HG02981 (cell line): Measurements from ENCODE around the gene PITPNM3.

Experiments used
- ATAC-seq: cut with Tn5 transposase; IDR thresholded peaks from one replicate; pipeline ENCODE4 v1.9.1; 2021; ENCODE audit warnings: mild to moderate bottlenecking, moderate library complexity; ENCODE audit not compliant: unreplicated experiment

Gene PITPNM3

GRCh38 chr17:6502871-6503509, 53.4 kb downstream of the PITPNM3 start:
- no peak for ATAC-seq

- no peak for ATAC-seq
These were observed 54.2 kb downstream of the PITPNM3 start for GRCh38 chr17:6502142-6502541.

DNA sequence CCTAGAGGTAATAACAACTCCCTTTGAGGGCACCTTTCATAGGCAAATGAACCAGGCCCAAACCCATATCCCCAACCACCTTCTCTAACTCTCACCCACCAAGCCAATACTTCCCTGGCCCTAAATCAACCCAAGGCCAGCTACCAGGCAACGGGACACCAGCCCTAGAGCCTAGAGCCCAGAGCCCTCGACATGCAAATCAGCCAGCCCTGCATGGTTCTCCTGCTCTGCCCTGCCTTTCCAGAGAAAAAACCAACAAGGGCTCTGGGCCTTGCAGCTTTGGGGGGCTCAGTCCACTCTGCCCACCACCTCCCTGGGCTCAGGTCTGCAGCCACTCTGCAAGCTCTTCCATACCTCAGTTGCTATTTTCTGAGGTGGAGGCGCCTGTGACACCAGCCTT, 55.0 kb downstream of the PITPNM3 start:
- ATAC-seq: no peak

DNA sequence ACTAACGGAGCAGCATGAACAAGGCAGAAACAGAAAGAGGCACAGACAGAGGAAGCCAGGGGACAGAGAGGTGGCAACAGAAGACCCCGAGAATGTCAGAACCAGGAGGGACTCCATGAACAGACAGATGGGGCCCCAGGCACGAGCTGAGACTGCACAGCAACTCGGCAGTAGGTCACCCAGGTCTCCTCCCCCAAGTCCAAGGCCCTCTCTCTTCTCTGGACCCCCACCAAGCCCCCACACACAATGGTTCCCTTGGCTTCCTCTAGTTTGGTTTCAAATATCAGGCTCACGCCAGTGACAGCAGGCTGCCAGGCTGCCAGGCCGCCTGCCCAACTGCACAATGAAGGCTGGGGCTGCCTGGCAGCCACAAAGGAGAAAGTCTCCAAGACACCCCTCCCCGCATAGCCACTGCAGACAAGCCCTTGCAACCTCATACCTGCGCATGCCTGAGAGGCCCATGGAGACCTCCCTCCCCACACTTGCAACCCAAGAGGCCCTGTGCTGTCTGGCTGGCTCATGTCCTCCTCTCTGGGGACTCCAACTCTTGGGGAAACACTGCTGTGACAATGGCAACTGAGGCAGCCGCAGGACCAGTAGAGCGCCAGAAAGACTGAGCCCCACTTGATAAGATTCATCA, 57.3 kb downstream of the PITPNM3 start:
- ATAC-seq: no peak

DNA sequence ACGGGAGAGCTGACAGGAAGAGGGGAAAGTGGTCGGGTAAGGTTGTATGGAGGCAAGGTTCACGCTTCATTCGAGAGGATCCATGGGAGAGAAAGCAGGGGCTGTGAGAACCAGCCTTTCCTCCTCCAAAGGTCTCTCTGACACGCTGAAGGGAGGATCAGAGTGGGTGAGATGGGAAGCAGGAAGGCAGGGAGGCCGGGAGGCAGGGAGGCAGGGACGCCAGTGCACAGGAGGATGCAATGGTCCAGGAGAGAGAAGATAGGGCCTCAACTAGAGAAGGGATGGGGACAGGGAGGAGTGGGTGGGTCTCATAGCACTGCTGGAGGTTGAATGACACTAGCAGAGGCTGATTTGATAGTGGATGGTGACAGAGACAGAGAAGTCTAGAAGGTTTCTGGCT, 58.0 kb downstream of the PITPNM3 start:
- ATAC-seq: no peak

DNA sequence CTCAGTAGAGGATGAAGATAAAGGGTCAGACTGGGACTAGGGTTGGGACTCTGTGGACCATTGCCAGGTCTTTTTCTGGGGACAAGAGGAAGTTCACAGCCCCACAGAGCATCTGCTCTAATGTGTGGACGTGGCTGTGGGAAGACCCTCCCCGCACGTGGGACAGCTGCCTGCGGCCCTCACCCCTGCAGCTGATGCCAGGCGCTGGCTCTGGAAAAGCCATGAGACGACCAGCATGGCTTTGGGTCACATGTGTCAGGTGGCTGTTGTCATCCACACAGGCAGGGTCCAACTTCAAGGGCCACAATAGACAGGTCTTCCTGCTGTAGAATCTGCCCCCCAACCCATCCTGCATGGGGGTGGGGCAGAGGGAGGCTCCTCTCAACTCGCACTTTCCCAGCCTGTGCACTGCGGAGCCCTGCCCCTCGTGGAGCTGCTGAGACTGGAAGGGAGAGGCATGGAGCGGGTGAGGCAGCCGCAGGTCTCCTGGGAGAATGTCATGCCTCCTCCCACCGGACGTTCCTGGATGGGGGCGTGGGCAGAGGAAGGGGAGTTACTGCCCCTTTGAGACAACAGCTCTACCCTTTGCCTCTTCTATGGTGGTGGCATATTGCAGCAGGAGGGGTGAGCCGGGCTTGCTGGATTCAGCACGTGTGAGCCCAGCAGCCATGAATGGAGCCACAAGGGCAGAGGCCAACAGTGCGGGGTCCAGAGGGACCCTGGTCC, 58.7 kb downstream of the PITPNM3 start:
- no peak for ATAC-seq

DNA sequence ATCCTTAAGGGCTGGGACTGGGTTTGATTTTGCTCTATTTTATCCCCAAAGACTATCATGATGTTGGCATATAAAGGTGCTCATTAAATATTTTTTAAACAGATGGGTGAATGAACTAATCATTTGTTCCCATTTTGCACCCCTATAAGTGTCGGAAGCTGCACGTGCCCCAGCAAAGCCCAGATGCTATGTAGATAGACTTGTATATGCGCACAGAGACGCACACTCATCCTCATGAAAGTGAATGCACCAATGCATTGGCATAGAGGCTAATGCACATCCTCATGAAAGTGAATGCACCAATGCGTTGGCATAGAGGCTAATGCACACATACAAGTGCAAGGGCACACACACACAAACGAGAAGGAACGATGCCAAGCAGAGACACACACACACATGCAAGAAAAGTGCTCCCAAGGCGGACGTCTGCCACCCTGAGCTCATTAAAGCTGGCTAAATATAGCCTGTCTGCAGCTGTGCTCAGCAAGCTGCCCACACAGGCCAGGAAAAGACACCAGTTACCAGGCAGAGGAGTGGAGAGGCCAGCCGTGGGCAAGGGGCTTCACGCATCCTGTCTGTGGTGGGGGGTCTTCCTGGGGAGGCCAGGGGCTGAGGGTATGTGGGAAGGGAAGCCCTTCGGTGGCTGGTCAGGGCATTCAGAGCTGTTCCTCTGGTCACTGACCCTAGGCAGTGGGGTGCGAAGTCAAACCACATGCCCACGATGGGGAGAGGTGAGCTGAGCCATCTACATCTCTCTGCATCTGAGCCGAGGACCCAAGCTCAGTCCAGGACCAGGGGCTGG, 59.5 kb downstream of the PITPNM3 start:
- no peak for ATAC-seq

DNA sequence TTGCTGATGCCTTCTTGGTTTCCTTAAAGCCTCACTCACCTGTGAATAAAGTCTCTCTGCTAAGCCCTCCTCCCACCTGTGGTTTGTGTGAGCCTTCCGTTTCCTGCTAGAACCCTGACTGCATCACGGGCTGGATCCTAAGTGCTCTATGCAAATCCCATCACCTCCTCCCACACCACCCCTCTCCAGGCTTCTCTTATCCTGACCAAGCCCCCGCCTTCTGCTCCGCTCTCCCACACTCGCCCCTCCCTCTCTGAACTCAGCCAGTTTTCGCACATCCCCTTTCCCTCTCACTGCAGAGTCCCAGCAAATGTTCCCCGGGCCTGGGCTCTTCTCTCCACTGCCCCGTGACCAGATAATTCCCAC, 60.3 kb downstream of the PITPNM3 start:
- ATAC-seq: no peak

DNA sequence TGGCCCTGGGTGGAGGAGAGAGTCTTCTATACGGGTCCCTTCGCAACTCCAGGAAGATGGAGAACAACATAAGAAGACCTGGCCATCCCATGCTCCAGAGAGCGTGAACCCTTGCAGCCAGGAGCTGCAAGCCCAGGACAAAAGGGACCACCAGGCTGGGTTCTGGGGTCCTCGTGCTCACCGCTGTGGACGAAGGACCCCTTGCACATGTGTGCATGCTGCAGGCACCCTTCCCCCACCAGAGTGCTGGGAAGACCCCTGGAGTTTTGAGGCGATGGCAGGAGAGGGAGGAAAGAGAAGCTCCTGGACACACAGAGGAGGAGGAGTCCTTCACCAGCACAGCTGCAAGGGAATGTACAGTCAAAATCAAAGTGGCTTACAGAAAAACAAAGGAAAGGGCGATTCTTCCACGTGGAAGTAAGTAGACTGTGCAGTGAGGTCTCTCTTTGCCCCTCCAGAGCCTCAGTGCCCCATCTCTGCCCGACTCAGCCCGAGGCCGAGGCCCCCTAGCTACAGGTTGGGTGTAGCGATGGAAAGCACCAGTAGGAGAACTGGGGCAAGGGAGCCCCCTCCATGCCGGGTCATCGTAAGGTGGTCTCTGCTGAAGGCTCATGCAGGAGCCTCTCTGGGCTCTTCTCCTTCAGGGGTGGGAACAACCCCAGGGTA, 60.8 kb downstream of the PITPNM3 start:
- no peak for ATAC-seq

DNA sequence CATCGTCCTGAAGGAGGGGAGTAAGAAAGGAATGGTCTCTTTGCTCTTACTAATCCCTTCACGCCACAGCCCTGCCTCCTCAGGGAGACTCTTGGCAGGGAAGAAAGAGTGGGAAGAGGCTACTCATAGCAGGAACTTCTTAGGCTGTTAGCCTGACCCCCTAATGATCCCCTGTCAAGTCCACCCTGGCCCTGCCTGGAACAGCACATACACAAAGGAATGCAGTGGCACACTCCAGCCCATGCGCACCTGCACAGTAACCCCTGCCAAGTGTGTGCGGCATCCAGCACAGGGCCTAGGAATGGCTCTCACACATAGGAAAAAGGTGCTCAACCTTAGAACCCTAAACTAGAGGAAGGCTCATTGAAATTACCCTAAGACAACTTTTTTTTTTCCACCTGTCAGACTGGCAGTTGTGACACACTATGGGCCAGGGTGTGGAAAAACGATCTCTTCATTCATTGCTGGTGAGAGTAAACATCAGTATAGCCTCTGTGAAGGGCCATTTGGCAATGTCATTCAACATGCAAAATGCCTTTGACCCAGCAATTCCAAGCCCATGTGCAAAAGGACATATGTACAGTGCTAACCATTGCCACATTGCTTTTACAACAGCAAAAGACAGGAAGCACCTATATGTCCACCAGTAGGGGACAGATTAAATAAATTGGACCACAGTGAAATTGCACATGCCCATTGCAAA, 62.0 kb downstream of the PITPNM3 start:
- no peak for ATAC-seq

GRCh38 chr17:6492892-6493674, 63.3 kb downstream of the PITPNM3 start:
- no peak for ATAC-seq

DNA sequence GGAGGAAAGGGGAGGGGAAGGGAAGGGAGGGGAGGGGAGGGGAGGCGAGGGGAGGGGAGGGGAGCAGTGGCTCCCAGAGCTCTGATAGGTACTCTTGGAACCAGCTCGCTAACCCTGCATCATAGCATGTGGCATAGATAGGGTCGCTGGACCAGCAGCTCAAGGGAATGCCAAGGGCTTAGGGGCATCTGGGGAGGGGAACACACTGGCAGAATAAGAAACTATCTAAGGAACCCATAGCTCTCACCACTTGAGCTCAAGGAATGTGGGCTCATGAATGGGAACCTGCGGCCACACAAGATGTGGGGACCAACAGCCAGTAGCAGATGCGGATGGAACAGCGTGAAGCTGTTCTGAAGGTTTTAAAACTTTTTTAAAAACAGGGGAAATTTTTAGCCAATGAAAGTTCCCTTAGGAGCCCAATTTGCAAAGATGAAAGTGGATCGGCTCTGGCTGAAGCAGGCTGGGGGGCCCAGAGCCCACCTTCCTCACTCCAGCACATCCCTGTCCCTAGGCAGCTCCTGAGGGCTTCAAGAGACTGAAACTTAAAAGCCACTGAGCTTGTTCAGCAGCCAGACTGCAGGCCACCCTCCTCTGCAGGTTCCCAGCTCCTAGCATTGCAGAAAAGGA, 65.2 kb downstream of the PITPNM3 start:
- no peak for ATAC-seq

DNA sequence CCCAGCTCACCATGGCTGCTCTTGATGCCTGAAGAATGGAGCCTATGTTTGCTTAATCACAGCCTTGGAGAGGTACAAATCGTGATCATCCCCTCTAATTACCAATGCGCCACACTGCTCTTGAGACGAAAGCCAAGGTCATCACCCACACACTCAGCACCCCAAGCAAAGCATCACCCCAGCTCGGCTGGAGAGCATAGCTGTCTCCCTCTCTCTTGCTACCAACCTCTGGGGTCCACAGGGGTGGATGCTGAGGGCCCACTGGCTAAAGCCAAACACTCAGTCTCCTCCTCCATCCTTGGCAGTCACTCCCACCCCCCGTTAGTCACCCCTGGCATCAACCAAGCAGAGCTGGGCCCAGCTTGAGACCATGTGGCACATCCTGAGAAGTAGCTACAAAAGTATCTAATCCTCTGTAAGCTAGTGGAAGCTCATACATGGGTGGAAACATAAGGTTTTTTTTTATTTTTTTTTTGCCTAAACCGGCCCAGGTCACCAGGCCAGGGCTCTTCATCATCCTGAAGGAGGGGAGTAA, 67.3 kb downstream of the PITPNM3 start:
- ATAC-seq: no peak

DNA sequence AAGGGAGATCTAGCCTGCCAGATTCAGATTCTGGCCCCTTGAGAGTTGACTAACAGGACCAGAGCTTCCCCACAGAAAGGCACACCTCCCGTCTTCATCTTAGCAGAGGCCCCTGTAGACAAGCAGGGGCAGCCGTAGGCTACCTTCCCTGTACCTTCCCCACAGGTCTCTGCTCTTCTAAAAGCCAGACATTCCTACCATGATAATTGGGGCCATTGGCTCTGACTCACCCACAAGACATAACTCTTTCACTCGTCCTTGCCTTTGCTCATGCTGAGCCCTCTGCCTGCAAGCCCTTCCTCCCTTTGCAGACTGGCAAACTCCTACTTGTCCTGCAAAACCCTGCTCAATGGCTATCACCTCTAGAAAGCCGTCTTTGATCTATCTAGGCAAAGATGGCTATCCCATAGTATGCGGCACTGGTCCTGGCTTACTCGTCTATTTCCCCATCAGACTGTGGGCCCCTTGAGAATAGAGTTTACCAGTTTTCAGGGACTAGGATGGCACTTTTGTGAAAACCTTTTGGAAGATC, 68.3 kb downstream of the PITPNM3 start:
- ATAC-seq: no peak

DNA sequence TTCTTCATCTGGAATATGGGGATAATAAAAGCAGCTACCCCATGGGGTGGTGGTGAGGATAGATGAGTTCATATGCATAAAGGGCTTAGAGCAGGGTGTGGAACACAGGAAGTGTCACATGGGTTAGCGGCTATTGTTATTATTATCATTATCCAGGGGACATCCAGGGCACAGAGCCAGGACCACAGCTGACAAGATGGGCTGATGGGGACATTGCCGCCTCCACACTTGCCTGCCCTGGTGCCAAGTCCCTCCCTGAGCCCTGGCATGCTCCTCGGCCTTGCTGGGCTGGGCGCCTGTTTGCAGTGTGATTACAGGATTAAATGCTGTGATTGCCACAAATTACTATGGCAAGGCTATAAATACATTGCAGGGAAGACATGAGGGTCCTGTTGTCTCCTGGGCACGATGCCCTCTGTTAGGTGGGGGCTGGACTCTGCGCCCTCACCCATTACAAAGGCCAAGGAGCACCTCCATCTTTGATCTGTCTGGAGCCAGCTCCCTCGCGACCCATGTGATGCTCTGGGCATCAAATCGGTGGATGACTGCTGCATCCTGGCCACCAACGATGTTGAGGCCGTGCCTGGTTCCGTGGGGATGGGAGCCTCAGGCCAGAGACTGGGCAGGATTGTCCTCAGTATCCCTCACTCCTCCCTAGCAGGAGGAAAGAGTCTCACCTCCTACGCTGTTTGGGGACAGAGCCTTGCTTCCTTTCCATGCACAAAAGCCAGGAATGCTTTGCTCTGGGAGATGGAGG, 68.9 kb downstream of the PITPNM3 start:
- ATAC-seq: no peak

DNA sequence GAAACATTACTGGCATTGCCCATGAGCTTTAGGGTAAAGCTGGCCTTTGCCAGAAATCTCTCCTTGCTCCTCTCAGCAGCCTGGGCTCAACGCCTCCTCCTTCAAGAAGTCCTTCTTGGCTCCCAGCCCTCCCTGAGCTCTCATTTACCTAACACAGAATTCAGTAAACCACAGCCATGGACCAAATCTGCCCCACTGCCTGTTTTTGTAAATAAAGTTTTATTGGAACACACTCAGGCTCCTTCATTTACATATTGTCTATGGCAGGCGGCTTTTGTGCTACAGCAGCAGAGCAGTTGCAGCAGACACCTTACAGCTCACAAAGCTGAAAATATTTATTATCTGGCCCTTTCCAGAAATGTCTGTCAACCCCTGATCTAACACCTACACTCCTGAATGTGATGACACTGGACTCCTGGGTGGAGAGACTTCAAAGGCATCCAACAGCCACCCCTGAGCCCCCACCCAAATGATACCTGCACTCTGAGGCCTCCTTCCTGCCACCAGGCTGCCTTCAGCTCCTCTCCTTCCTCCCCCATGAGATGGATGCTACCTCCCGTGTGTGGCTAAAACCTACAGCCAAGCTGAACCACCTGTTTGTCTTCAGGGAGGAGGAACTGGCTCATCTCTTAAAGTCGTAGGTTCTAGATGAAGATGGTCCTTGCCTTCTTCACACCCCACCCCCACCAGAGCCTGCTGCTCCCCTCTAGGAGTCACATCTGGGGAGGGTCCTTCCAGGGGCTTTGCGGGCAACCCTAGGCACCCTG, 70.5 kb downstream of the PITPNM3 start:
- no peak for ATAC-seq

DNA sequence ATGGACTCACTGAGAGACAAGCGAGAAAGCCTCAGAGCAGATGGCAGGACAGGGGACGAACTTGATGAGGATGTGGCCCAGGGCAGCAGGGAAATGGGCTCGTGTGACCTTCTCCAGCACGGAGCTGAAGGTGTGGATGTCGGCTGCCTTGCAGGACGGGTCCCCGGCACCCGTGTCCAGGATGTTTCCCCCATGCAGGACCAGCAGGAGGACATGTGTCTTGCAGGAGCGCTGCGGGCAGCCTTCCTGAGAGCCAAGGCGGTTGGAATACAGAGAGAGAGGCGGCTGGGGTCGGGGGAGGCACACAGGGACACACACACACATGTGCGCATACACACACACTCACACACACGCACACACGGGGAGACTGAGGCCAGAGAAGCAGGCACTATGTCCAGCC, 72.8 kb downstream of the PITPNM3 start:
- ATAC-seq: no peak
